NT2/D1 (cell line): ENCODE measurements around the gene C3orf62.

Experiments used
- DNase-seq: peaks from one replicate; pipeline ENCODE4 v3.0.0-alpha.2; 2011; ENCODE audit warnings: low read depth, low spot score
- H3K27me3 ChIP-seq: 2 replicates; pipeline ENCODE4 v1.6.0; 2011; ENCODE audit warnings: mild to moderate bottlenecking; ENCODE audit not compliant: insufficient read length, insufficient read depth
- H3K36me3 ChIP-seq: 2 replicates; pipeline ENCODE4 v1.6.1; 2011; ENCODE audit warnings: mild to moderate bottlenecking, low read length, mixed read lengths; ENCODE audit not compliant: insufficient read depth, insufficient read length
- H3K4me1 ChIP-seq: 2 replicates; pipeline ENCODE4 v1.5.1; 2011; ENCODE audit not compliant: insufficient read depth, insufficient read length
- H3K4me3 ChIP-seq: 2 replicates; pipeline ENCODE4 v1.5.1; 2011; ENCODE audit warnings: low read depth; ENCODE audit not compliant: insufficient read length
- H3K9ac ChIP-seq: 2 replicates; pipeline ENCODE4 v1.6.0; 2011; ENCODE audit warnings: low read depth; ENCODE audit not compliant: insufficient read length
- H3K9me3 ChIP-seq: 2 replicates; pipeline ENCODE4 v1.5.1; 2011; ENCODE audit warnings: mild to moderate bottlenecking, low read length; ENCODE audit not compliant: insufficient read depth
- SUZ12 ChIP-seq: IDR thresholded peaks from 2 replicates; pipeline ENCODE4 v1.6.1; 2011; ENCODE audit not compliant: insufficient read length, insufficient read depth; ENCODE audit errors: extremely low read depth
- YY1 ChIP-seq: IDR thresholded peaks from 2 replicates; pipeline ENCODE4 v1.6.1; 2011; ENCODE audit not compliant: insufficient read length, insufficient read depth
- ZNF274 ChIP-seq: IDR thresholded peaks from 2 replicates; pipeline ENCODE4 v1.6.1; 2011; ENCODE audit warnings: mild to moderate bottlenecking, low read depth, low read length

Gene C3orf62

DNA sequence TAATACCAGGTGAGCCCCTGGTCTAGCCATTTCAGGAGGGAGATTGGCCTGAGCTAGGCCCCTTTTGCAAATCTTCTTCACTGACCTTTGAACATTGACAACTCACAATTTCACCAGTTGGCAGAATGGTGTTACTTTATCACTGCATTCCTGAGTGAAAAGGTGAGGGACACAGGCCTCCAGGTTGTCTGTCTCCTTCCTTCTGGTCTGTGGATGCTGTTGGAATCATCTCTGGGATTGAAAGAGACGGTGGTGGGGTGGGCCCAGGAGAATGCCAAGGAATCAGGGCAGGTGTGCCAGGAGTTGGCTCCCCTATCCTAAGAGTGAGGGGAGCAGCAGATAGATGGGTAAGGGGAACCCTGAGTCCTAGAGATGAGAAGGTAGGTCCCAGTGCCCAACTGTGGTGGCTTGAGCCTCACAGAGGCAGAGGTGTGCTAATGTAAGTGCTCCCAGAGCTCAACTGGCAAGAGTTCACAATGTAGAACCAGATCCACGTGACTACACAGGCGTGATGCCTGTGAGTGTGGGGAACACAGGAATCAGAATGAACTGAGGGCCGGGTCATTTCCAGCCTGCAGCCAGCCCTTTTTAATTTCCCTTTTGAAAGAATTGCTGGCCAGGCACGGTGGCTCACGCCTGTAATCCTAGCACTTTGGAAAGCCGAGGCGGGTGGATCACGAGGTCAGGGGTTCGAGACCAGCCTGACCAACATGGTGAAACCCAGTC lies 11.2 kb downstream of the C3orf62 start:
- Histone ChIP-seq H3K9ac (no peak overlapping the region), H3K9me3 (no peaks in the 10 kb centered on the region), H3K4me3 (no peak overlapping the region), H3K36me3 (peaks cover 6% of the 10 kb centered on the region), H3K4me1 (peaks cover 6% of the 10 kb centered on the region), H3K27me3 (no peaks in the 10 kb centered on the region)
- TF ChIP-seq ZNF274 (no peak), YY1 (no peak), SUZ12 (no peak)
- DNase-seq: no peak

DNA sequence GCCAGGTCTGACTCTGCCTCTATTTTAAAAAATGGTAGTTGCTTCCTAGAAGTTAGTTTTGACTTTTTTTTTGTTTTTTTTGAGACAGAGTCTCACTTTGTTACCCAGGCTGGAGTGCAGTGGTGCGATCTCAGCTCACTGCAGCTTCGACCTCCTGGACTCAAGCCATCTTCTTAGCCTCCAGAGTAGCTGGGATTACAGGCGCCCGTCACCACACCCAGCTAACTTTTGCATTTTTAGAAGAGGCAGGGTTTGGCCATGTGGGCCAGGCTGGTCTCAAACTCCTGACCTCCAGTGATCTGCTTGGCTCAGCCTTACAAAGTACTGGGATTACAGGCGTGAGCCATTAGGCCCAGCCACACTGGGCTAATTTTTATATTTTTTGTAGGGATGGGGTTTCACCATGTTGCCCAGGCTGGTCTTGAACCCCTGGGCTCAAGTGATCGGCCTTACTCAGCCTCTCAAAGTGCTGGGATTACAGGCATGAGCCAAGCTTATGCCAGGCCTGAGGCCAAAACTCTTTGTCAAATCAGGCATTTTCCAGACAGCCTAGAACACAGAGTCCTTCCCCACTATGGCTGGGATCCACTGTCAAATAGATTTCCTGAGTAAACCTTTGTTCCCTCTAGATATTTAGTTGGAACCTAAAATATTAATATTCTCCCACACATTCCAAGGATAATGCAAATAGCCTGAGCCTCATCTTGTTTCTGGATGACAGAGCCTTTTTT lies 13.7 kb downstream of the C3orf62 start:
- DNase-seq: no peak
- Histone ChIP-seq H3K9me3 (no peaks in the 10 kb centered on the region), H3K4me1 (peaks cover 3% of the 10 kb centered on the region), H3K27me3 (no peaks in the 10 kb centered on the region), H3K4me3 (no peak overlapping the region), H3K9ac (no peak overlapping the region), H3K36me3 (peaks cover 3% of the 10 kb centered on the region)
- TF ChIP-seq SUZ12 (no peak), YY1 (no peak), ZNF274 (no peak)

DNA sequence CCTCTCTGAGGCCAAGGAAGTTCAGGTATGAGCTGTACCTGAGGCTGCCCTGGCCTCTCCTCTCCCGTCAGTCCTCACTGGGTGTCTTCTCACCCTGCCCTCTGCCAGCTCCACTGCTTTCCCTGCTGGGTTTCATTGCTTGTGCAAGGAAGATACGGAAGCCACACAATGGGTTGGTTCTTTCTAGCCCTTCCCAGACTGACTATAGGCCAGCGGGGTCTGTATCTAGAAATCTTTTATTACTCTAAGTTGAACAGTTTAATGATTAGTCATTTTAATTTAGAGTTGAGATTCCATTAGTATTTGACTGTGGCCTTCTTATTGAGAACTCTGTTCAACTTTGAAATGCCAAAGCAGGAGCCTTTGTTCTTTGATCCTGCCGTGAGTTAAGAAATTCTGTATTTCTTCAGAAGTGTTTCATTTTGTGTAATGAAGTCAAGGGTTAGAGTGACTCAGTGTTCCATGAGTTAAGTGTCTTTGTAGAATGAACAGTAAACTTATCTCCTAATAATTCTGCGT lies 16.2 kb downstream of the C3orf62 start:
- Histone ChIP-seq H3K4me3 (no peak overlapping the region), H3K9ac (no peak overlapping the region), H3K27me3 (no peaks in the 10 kb centered on the region), H3K36me3 (peaks cover 24% of the 10 kb centered on the region), H3K4me1 (peaks cover 1% of the 10 kb centered on the region), H3K9me3 (no peaks in the 10 kb centered on the region)
- TF ChIP-seq ZNF274: no peak
- TF ChIP-seq YY1: no peak
- no peak for TF ChIP-seq SUZ12
- no peak for DNase-seq

DNA sequence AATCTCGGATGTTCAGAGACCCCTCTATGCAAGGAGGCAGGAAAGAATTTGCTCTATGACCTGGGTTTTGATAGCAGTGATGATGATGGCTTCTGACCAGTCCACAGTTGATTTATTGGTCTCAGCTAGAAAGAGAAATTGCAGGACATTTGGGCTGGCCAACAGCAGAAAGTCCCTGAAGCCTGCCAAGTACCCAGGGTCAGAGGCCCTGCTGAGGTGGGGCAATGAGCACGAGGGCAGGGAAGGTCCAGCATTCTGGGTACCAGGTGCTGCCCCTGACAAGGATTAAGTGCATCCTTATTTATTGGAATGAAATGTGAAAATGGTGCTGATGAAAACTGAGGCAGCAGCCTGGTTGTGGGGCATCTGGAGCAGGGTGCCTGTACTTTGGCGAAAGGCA lies 19.8 kb downstream of the C3orf62 start:
- Histone ChIP-seq H3K27me3 (no peaks in the 10 kb centered on the region), H3K9ac (no peak overlapping the region), H3K36me3 (peaks cover 29% of the 10 kb centered on the region), H3K4me1 (no peaks in the 10 kb centered on the region), H3K4me3 (no peak overlapping the region), H3K9me3 (no peaks in the 10 kb centered on the region)
- no peak for DNase-seq
- TF ChIP-seq SUZ12: no peak
- TF ChIP-seq ZNF274: no peak
- no peak for TF ChIP-seq YY1

DNA sequence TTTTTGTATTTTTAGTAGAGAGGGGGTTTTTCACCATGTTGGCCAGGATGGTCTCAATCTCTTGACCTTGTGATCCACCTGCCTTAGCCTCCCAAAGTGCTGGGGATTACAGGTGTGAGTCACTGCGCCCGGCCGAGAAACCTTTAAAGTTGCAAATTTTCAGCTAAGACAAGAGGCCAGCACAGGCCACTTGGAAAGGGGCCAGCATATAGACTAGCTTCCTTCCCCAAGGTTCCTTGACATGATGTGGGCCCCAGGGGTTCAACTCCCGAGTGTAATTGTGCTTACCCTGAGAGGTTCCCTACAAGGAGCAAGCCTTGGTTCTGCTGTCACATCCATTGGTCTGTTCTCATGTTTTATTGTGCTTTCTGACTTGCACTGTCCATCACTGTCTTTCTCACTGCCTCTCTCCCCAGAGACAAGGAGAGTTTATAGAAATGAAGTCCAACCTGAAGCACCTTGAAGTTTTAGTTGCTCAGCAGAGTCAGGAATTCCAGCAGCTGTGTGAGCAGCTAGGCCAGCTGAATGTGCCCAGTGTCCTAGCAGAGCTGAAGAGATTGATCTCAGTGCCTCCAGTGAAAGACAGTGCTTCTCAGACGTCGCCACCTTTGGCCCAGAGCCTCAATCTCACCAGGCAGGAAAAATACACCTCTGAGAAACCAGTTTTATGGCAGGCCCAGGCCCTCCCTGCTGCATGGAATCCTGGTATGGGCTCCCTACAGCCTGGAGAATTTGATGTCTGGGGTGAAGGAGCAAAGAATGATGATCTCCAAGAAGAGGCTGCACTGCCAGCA lies 21.1 kb downstream of the C3orf62 start:
- TF ChIP-seq ZNF274 (no peak), YY1 (no peak), SUZ12 (no peak)
- peaks cover 27% of the 10 kb centered on the region for H3K36me3 ChIP-seq
- no peak overlapping the region for H3K9ac ChIP-seq
- no peaks in the 10 kb centered on the region for H3K9me3 ChIP-seq
- no peaks in the 10 kb centered on the region for H3K27me3 ChIP-seq
- no peak for DNase-seq
- H3K4me3 ChIP-seq: no peak overlapping the region
- H3K4me1 ChIP-seq: no peaks in the 10 kb centered on the region

DNA sequence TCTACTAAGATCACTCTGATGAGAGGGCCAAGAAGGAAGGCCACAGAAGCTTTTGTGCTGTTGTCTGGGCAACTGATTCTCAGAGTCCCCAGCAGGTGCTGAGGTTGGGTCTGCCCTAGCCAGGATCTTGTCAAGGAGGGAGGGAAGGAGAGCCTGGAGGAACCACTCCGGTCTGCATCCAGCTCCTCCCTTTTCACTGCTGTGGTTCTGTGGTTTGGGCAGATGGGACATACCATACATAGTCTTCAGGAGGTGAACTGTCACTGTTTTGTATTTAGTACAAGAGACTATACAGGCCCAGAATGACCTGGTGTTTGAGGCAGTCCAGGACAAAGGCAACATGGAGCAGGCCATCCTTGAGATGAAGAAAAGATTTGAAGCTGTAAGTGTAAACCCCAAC lies 21.9 kb downstream of the C3orf62 start:
- H3K4me3 ChIP-seq: no peak overlapping the region
- no peak for TF ChIP-seq SUZ12
- no peak for TF ChIP-seq YY1
- TF ChIP-seq ZNF274: no peak
- no peak for DNase-seq
- H3K36me3 ChIP-seq: peaks cover 28% of the 10 kb centered on the region
- H3K27me3 ChIP-seq: no peaks in the 10 kb centered on the region
- H3K9me3 ChIP-seq: no peaks in the 10 kb centered on the region
- H3K9ac ChIP-seq: no peak overlapping the region
- H3K4me1 ChIP-seq: no peaks in the 10 kb centered on the region

DNA sequence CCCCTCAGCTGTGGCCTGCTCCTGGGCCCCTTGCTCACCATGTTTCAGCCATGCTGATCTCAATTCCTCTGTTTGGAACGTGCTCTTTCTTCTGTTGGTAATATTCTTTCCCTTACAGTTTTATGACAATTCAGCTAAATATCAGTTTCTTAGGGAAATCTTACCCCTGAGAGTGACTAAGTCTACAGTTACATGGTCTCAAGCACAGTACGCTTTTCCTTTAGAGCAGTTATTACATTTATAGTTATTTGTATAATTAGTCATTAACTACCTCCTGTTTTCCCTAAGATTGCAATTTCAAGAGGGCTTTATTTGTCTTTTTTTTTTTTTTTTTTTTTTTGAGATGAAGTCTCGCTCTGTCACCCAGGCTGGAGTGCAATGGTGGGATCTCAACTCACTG lies 23.5 kb downstream of the C3orf62 start:
- Histone ChIP-seq H3K4me1 (no peaks in the 10 kb centered on the region), H3K27me3 (no peaks in the 10 kb centered on the region), H3K36me3 (peaks cover 40% of the 10 kb centered on the region), H3K4me3 (no peak overlapping the region), H3K9ac (no peak overlapping the region), H3K9me3 (no peaks in the 10 kb centered on the region)
- TF ChIP-seq YY1 (no peak), ZNF274 (no peak), SUZ12 (no peak)
- no peak for DNase-seq
